Stimulated activated CD4-positive, alpha-beta T cell treated with anti-CD3 and anti-CD28 coated beads, Interleukin-1b, Interleukin-23, amount 100 ng/mL, for 1 hour (primary cell): ENCODE data around the gene JMJD7.

ENCODE experiments used
- DNase-seq, 2 donors: peaks; one replicate each; pipeline ENCODE4 v3.0.0-alpha.2; 2020; ENCODE audit warnings: low read depth in 2 of 2

Gene JMJD7

GRCh38 chr15:41883484-41883825 lies 55.6 kb downstream of the JMJD7 start:
- no peak for DNase-seq

GRCh38 chr15:41884458-41884857 lies 56.6 kb downstream of the JMJD7 start:
- DNase-seq = no peak

GRCh38 chr15:41885321-41885720 lies 57.4 kb downstream of the JMJD7 start:
- no peak for DNase-seq

- DNase-seq = no peak
These were observed 57.9 kb downstream of the JMJD7 start for GRCh38 chr15:41885841-41886240.

- no peak for DNase-seq
These were observed 58.8 kb downstream of the JMJD7 start for GRCh38 chr15:41886741-41887140.

DNA sequence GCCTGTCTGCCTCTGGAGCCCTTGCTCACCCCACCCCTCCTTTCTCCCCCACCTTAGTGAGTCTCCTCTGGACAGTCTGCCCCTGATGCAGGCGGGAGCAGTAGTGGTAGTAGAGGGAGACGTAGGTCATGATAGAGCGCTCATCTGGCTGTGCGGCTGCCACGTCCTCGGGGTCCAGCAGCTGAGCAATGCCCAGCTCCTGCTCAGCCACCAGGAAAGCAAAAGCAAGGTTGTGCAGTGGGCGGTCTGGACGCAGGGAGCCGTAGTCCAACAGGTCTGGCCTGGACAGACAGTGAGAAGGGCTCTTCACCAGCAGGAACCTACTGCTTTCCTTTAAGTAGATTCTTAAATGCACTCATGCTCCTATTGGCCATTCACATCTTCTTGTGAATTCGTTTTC lies 59.3 kb downstream of the JMJD7 start:
- DNase-seq = no peak
